ENCODE results near the gene SNX5.
A peak's percentile ranks its signal among the peaks of the same experiment; 100 is the strongest.

The SNX5 gene

GRCh38 chr20:17959257-17959627, 9.4 kb downstream of the SNX5 start:
- no peak for DNase-seq

DNA sequence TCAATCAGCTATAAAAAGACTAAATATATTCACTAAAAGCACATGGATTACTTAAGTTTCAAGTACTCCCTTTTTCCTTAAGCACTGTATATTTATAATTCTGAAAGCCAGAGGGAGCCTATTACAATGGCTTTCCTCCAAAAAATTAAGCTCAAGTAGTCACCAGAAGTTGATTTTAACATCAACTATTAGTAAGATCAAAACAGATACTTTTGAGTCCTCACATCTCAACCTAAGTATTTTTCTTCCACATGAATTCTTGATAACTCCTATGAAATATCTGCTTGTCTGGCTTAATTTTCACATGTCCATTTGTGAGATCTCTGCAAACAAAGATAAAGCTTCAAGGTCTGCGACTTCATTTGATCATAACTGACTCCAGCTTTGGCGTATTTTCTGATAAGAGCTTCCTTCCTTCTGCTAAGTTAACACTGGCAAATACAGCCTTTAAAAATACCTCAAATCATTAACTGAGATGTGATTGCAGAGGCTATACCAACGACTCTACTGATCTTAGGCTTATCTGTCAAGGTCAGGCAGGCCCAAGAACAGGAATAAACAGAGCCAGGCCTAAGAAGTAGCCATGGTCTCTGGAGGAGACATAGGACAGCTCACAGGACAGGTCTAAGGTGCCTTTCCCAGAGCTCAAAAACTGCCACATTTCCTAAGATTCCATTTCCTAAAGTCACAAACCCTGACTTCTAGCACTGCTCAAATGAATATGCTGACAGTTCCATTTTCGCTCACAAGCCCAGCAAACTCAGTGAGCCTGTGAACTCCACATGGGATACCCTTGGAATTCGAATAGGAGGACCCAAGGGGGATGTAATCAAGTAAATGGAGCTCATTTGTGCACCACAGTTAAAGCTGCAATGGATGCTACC, 10.0 kb downstream of the SNX5 start:
- no peak for DNase-seq

- DNase-seq = no peak
Observed at GRCh38 chr20:17957505-17958363, 10.9 kb downstream of the SNX5 start.

GRCh38 chr20:17956099-17956685, 12.4 kb downstream of the SNX5 start:
- no peak for DNase-seq

GRCh38 chr20:17955302-17955701, 13.3 kb downstream of the SNX5 start:
- DNase-seq = no peak

- DNase-seq = no peak
Observed at GRCh38 chr20:17953935-17954334, 14.7 kb downstream of the SNX5 start.

GRCh38 chr20:17952692-17953684, 15.6 kb downstream of the SNX5 start:
- no peak for DNase-seq

- DNase-seq = no peak
Observed at GRCh38 chr20:17951323-17951722, 17.3 kb downstream of the SNX5 start.

- DNase-seq = no peak
Observed at GRCh38 chr20:17950670-17951069, 17.9 kb downstream of the SNX5 start.

DNA sequence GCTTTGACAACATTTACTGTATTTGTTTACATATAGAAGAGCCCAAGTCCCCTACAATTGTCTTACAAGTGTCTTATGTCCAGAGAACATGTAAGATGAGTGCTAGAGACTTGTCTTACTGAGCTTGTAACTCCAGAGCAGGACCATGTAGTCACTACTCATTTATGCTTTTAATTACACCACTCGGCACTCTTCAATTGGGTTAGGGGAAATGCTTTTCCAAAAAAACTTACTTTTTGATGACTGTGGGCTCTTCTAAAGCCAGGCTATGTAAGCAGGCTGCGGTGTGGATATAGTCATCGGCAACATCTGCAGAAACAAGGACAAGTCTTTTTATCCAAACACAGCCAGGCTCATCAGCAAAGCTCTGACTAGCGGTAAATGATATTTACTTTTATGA, 18.7 kb downstream of the SNX5 start:
- DNase-seq = no peak

DNA sequence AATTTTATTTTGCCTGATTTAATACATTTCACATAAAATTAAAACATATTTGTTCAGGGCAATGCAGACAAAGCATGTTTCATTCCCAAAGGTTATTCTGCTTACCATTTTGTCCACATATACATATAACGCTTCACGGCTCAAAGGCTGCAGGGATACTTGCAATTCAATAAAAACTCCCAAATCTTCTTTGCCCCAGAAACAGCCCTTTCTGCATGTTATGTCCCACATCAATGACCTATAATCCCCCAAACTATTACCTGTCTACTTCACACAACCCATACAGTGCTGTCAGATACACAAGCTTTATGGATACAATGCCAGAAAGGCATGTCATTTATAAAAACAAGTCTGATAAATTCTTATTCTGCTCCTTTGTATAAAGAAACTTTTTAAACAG, 20.2 kb downstream of the SNX5 start:
- no peak for DNase-seq

DNA sequence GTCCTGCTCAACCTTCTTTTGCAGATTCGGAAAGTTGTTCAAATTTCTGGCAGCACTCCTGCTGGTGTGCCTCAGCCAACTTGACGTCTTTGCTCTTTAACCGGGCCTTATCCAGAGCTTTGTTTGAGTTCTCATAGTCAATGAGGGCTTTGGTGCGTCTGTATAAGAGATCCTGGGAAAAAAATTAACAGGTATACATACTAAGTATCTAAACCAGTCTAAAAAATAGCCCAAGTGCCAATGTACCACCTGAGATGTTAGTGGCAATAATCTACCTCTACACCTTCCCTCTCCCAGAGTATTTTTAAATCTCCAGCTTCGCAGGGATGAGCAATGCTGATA, 21.1 kb downstream of the SNX5 start:
- DNase-seq = no peak

DNA sequence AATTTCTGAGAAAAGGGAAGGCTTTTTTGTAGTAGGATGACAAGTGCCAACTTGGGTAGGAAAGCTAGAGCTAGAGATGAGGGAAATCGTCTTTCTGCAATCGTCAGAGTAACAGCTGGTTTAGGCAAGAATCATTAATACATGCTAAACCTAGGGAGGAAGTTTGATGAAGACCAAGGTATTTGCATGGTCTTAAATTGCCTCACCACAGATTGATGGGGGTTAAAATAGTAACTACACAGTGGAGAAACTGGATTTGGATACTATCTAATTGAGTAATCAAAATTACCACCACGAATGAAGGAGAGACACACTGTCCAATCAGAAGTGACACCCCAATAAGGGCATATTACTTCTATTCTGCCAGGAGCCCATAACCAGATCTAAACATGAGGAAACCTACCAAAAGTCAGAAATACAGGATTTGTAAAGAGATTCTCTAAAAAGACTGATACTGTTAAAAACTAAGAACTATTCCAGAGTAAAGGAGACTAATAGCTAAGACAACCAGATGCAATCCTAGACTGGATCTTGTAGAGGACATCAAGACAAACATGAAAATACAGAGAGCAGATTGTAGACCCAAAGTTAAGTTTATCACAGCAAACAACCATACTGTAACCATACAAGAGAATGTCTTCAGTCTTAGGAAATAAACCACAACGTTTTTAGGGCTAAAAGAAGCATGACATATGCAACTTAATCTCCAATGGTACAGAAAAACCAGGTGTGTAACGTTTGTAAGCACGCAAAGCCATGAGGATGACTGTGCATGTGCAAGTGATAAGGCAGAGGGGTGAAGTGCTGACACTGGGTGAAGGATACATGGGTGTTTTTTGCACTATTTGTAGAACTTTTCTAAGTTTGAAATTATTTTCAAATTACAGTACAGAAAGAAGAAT, 21.8 kb downstream of the SNX5 start:
- peak in 1 of 2 experiments; percentile 21 for DNase-seq

DNA sequence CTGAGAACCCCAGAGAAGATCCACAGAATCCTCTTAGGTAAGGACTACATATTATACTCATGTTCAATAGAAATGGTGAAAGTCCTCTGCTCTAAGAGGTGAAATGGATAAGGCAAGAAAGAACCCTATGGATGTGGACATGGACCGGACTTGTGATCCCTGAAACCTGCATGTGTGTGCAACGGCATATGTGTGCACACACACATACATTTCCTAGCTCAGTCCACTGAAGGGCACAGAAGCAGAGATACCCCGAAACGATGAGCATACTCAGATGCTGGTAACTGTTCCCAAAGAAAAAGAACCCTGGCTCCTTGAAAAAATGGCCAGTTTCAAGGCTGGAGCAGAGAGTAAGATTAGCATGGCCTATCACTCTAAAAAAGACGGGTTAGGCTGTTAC, 22.6 kb downstream of the SNX5 start:
- no peak for DNase-seq

DNA sequence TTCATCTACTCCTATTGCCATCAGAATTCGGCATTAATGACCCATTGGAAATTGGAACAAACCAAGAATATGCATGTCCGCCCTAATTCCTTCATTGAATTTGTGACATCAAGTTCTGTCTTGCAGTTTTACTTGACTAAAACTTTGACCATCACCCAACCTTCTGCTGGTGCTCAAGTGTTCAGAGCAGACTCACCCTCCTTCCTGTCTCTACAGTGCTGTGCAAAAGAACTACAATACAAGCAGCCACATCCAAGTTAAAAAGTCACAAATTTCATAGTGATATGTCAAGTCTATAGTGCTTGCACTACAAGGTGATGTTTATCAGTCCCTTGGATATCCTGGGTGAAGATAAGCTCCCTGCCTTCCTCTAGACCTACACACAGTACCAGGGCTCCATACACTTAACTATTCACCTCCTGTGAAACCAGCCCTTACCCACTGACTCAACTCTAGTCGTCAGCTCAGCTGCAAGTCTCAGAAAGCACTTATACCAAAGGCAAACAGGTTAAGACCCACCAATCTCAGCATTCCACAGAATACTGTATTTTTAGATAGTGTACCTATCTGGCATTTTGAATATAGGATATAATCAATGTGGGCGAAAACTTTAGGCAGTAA, 23.6 kb downstream of the SNX5 start:
- DNase-seq = no peak

- DNase-seq = peak; percentile 76 to 87
Observed at GRCh38 chr20:17943343-17943742, 25.3 kb downstream of the SNX5 start.

GRCh38 chr20:17941826-17942196, 26.8 kb downstream of the SNX5 start:
- no peak for DNase-seq

DNA sequence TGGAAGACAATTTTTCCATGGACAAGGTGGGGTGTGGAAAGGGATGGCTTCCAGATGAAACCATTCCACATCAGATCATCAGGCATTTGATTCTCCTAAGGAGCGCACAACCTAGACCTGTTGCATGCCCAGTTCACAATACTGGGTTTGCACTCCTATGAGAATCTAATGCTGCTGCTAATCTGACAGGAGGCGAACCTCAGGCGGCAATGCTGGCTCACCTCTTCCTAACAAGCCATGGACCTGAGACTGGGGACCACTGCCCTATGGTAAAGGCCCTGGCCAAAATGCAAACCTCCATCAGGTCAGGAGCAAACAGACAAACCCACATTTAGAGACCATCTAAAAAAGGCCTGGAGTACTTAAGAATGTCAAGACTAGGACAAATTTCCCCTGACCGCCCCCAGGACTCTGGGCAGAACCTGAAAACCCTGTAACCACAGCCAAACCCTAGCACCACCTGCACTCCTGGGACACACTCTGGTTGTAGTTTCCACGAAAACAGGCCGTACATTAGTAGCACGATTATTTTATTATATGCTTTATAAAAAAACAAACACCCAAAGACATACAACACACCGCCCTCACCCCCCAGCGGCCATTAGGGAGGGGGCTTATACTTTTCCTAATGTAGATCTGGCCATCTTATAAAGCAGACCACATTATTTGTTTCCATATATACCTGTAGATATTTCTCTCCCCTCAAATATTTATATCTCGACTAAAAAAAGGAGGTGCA, 27.3 kb downstream of the SNX5 start:
- no peak for DNase-seq

- no peak for DNase-seq
Observed at GRCh38 chr20:17940224-17940971, 28.2 kb downstream of the SNX5 start.

All from NCI-H526 (cell line).